PC-3 (cell line): ENCODE data around the gene TMTC1. TPM values are rescaled to one million over a fixed set of nuclear protein-coding genes. Genes with fewer than 3 reads are reported as not detected.

Source experiments
- ATAC-seq: fragments of 200-7000 bp; cut with Tn5 transposase; 2 replicates; pipeline ENCODE4 v1.9.1; 2020; ENCODE audit warnings: mild to moderate bottlenecking, moderate library complexity
- BruUV-seq: library from RNA; stranded (reverse); fragments of 400-500 nt; replicated peaks from 2 replicates; lab custom pipeline; 2021; lab: Mats Ljungman, UMichigan
- CTCF ChIA-PET: fragments of 300-600 bp; sonication (Branson Sonifier 250); formaldehyde crosslinking; loops from one replicate; lab custom pipeline; 2022; ENCODE audit warnings: antibody characterized with exemption; lab: Charles Lee
- POLR2A ChIA-PET: fragments of 300-600 bp; sonication (Branson Sonifier 250); formaldehyde crosslinking; loops from one replicate; lab custom pipeline; 2022; ENCODE audit warnings: antibody characterized with exemption; ENCODE audit not compliant: unreplicated experiment; lab: Charles Lee
- DNase-seq: peaks from one replicate; pipeline ENCODE4 v3.0.0-alpha.2; 2015
- H2AFZ ChIP-seq: fragments of 300-600 bp; sonication (generic); 2 replicates; pipeline ENCODE4 v1.6.0; 2016; ENCODE audit warnings: antibody characterized with exemption, low read length
- H3F3A ChIP-seq: fragments of 300-600 bp; sonication (generic); one replicate; pipeline ENCODE4 v1.6.0; 2017; ENCODE audit warnings: antibody characterized with exemption, low read length, control low read depth, mild to moderate bottlenecking; ENCODE audit not compliant: unreplicated experiment
- H3K27ac ChIP-seq: fragments of 300-600 bp; sonication (generic); 2 replicates; pipeline ENCODE4 v1.5.1; 2016; ENCODE audit warnings: mild to moderate bottlenecking, low read length
- H3K27me3 ChIP-seq: fragments of 300-600 bp; sonication (generic); 2 replicates; pipeline ENCODE4 v1.6.1; 2016; ENCODE audit warnings: low read length, mixed read lengths
- H3K36me3 ChIP-seq: fragments of 300-600 bp; sonication (generic); 2 replicates; pipeline ENCODE4 v1.6.1; 2016; ENCODE audit warnings: low read depth, mixed run types, low read length, mixed read lengths
- H3K4me1 ChIP-seq: fragments of 300-600 bp; sonication (generic); 2 replicates; pipeline ENCODE4 v1.5.1; 2016; ENCODE audit warnings: low read length; ENCODE audit not compliant: insufficient read depth
- H3K4me2 ChIP-seq: fragments of 300-600 bp; sonication (generic); 2 replicates; pipeline ENCODE4 v1.6.0; 2016; ENCODE audit warnings: low read length
- H3K4me3 ChIP-seq: fragments of 300-600 bp; sonication (generic); 2 replicates; pipeline ENCODE4 v1.5.1; 2016; ENCODE audit warnings: mild to moderate bottlenecking, low read length, mixed read lengths
- H3K79me2 ChIP-seq: fragments of 300-600 bp; sonication (generic); 2 replicates; pipeline ENCODE4 v1.6.1; 2017; ENCODE audit warnings: low read length, mixed read lengths
- H3K9ac ChIP-seq: fragments of 300-600 bp; sonication (generic); 2 replicates; pipeline ENCODE4 v1.6.0; 2016; ENCODE audit warnings: mild to moderate bottlenecking, low read length
- H3K9me2 ChIP-seq: fragments of 300-600 bp; sonication (generic); replicated peaks from 2 replicates; pipeline ENCODE4 v1.6.1; 2016; ENCODE audit warnings: mixed run types, low read length, mixed read lengths
- H3K9me3 ChIP-seq: fragments of 300-600 bp; sonication (generic); 2 replicates; pipeline ENCODE4 v1.6.1; 2016; ENCODE audit warnings: low read length, mixed read lengths
- H4K20me1 ChIP-seq: fragments of 300-600 bp; sonication (generic); 2 replicates; pipeline ENCODE4 v1.6.1; 2016; ENCODE audit warnings: low read length, mixed read lengths
- CTCF ChIP-seq: fragments of 300-600 bp; sonication (generic); conservative IDR thresholded peaks from 2 replicates; pipeline ENCODE4 v1.5.1; 2017; ENCODE audit warnings: antibody characterized with exemption, low read depth, mild to moderate bottlenecking, low read length
- EZH2 ChIP-seq: fragments of 300-600 bp; sonication (generic); IDR thresholded peaks from one replicate; pipeline ENCODE4 v1.6.1; 2017; ENCODE audit warnings: antibody characterized with exemption, mild to moderate bottlenecking, low read length; ENCODE audit not compliant: unreplicated experiment
- EZH2phosphoT487 ChIP-seq: fragments of 300-600 bp; sonication (generic); IDR thresholded peaks from 2 replicates; pipeline ENCODE4 v1.6.1; 2018; ENCODE audit warnings: mild to moderate bottlenecking, antibody characterized with exemption, low read length, borderline replicate concordance
- intact Hi-C: fragments of 100-400 bp; cut with micrococcal nuclease; formaldehyde crosslinking; loops from 2 replicates; pipeline ENCODE4 v1.9.0; 2023
- total RNA-seq: library from RNA; depleted of rRNA; stranded (reverse); fragments of >200 nt; gene quantifications from 2 replicates; pipeline ENCODE4 v1.2.3, GENCODE V29; 2014

TMTC1 gene
- total RNA-seq, 1 experiment from 2014 or later, result 5.8 TPM

GRCh38 chr12:29732593-29732992 lies 51.1 kb downstream of the TMTC1 start:
- Histone ChIP-seq H3K4me2 (no peak overlapping the region), H3K4me3 (no peak overlapping the region), H4K20me1 (no peaks in the 10 kb centered on the region), H3K27me3 (peaks cover 37% of the 10 kb centered on the region), H3F3A (no peaks in the 10 kb centered on the region), H3K4me1 (no peaks in the 10 kb centered on the region), H3K9ac (no peak overlapping the region), H3K36me3 (no peaks in the 10 kb centered on the region), H3K79me2 (no peaks in the 10 kb centered on the region), H3K27ac (no peak overlapping the region), H3K9me3 (no peaks in the 10 kb centered on the region), H2AFZ (no peak overlapping the region), H3K9me2 (no peaks in the 10 kb centered on the region)
- intact Hi-C loops, result no loop called here
- ChIA-PET CTCF (no interaction called here), POLR2A (no interaction called here)
- no peak for TF ChIP-seq CTCF
- no peak for TF ChIP-seq EZH2phosphoT487
- TF ChIP-seq EZH2, result no peak
- no TSS peak for BruUV-seq
- ATAC-seq, result no peak
- DNase-seq, result no peak

- intact Hi-C loops, result no loop called here
Measured at GRCh38 chr12:29732191-29732590, 51.6 kb downstream of the TMTC1 start.

More at GRCh38 chr12:29732191-29732590, 51.6 kb downstream of the TMTC1 start:
- Histone ChIP-seq H3K4me2 (no peak overlapping the region), H4K20me1 (no peaks in the 10 kb centered on the region), H3K27ac (no peak overlapping the region), H3K9me2 (no peaks in the 10 kb centered on the region), H3K9me3 (no peaks in the 10 kb centered on the region), H3F3A (no peaks in the 10 kb centered on the region), H2AFZ (no peak overlapping the region), H3K4me1 (no peaks in the 10 kb centered on the region), H3K9ac (no peak overlapping the region), H3K36me3 (no peaks in the 10 kb centered on the region), H3K4me3 (no peak overlapping the region), H3K27me3 (peaks cover 37% of the 10 kb centered on the region), H3K79me2 (no peaks in the 10 kb centered on the region)
- CTCF ChIA-PET, result no interaction called here
- no peak for ATAC-seq
- no peak for DNase-seq
- BruUV-seq, result no TSS peak
- no peak for TF ChIP-seq EZH2phosphoT487
- TF ChIP-seq CTCF, result no peak
- TF ChIP-seq EZH2, result no peak
- POLR2A ChIA-PET, result no interaction called here
